Natural killer cell (primary cell): ENCODE measurements around the gene JSRP1. TPM values are rescaled to one million over a fixed set of nuclear protein-coding genes. Genes with fewer than 3 reads are reported as not detected.
A peak's percentile ranks its signal among the peaks of the same experiment; 100 is the strongest.

Experiments
- ATAC-seq, 3 donors: fragments of 150-1000 bp in 2 of 3; fragments of 200-7000 bp in 1 of 3; cut with Tn5 transposase; 1 replicate in 1 of 3; 2 replicates in 2 of 3; pipeline ENCODE4 v1.10.0; 2021; ENCODE audit warnings: mild to moderate bottlenecking in 2 of 3, moderate library complexity in 2 of 3
- DNase-seq, 2 donors: peaks; one replicate each; pipeline versions ENCODE4 v3.0.0 to v3.0.0-alpha.2; 2013 to 2021; ENCODE audit warnings: mixed read lengths in 1 of 2
- H3K27ac ChIP-seq: one replicate; pipeline ENCODE4 v1.5.1; 2013; ENCODE audit warnings: mild to moderate bottlenecking, low read length
- H3K27me3 ChIP-seq: one replicate; pipeline ENCODE4 v1.6.1; 2013; ENCODE audit warnings: low read length; ENCODE audit not compliant: control insufficient read depth, insufficient read depth
- H3K36me3 ChIP-seq: one replicate; pipeline ENCODE4 v1.6.1; 2013; ENCODE audit warnings: low read length; ENCODE audit not compliant: control insufficient read depth, insufficient read depth
- H3K4me1 ChIP-seq: one replicate; pipeline ENCODE4 v1.6.1; 2013; ENCODE audit warnings: low read length; ENCODE audit not compliant: control insufficient read depth, insufficient read depth
- H3K4me3 ChIP-seq: one replicate; pipeline ENCODE4 v1.5.1; 2013; ENCODE audit warnings: low read length
- H3K9me3 ChIP-seq: one replicate; pipeline ENCODE4 v1.6.1; 2013; ENCODE audit warnings: low read length; ENCODE audit not compliant: control insufficient read depth, insufficient read depth
- H3K27ac Mint-ChIP-seq, 2 donors: one replicate each; pipeline ENCODE4 v1.8.0; 2022; ENCODE audit warnings: mild to moderate bottlenecking in 2 of 2, mixed read lengths in 2 of 2, moderate library complexity in 1 of 2
- H3K27me3 Mint-ChIP-seq, 2 donors: one replicate each; pipeline ENCODE4 v1.8.0; 2022; ENCODE audit warnings: low read depth in 2 of 2, mixed read lengths in 2 of 2
- H3K36me3 Mint-ChIP-seq: one replicate; pipeline ENCODE4 v1.8.0; 2022; ENCODE audit warnings: mixed read lengths
- H3K4me1 Mint-ChIP-seq, 2 donors: one replicate each; pipeline ENCODE4 v1.8.0; 2022; ENCODE audit warnings: mixed read lengths in 2 of 2
- H3K4me3 Mint-ChIP-seq: one replicate; pipeline ENCODE4 v1.8.0; 2022; ENCODE audit warnings: mild to moderate bottlenecking, moderate library complexity, mixed read lengths
- H3K9me3 Mint-ChIP-seq, 2 donors: one replicate each; pipeline ENCODE4 v1.8.0; 2022; ENCODE audit warnings: mixed read lengths in 2 of 2
- CTCF ChIP-seq: fragments of 200-600 bp; IDR thresholded peaks from one replicate; pipeline ENCODE4 v1.8.0; 2022; ENCODE audit warnings: antibody characterized with exemption
- whole genome bisulfite sequencing: methylation state at CpG from one replicate; pipeline ENCODE4 v1.1.7; 2013; ENCODE audit warnings: missing lambda C conversion rate; ENCODE audit not compliant: insufficient coverage; 5-methylcytosine and 5-hydroxymethylcytosine counted together
- intact Hi-C: fragments of 100-400 bp; cut with micrococcal nuclease; formaldehyde crosslinking; loops from one replicate; pipeline ENCODE4 v1.14.2; 2022
- total RNA-seq, 4 donors: library from RNA; stranded (reverse); fragments of 120-200 nt in 1 of 4; gene quantifications; one replicate each; pipeline versions ENCODE4 v1.2.3 to v1.2.4, GENCODE V29; 2013 to 2022

Gene JSRP1
- total RNA-seq, 3 donors from 2014 or later (not counting 1 experiment from before 2014, with no cell fraction given), result 0.82 to 2.0 TPM; not detected in 1

GRCh38 chr19:2280633-2281264 lies 24.5 kb upstream of the JSRP1 start:
- no peak overlapping the region for H3K4me3 Mint-ChIP-seq
- H3K9me3 ChIP-seq, result no peaks in the 10 kb centered on the region
- H3K4me1 Mint-ChIP-seq, result peaks cover 19 to 38% of the 10 kb centered on the region in 2 donors
- H3K27ac Mint-ChIP-seq, result peak overlapping the region; percentile 51 to 69
- intact Hi-C loops, result no loop called here
- peaks cover 30% of the 10 kb centered on the region for H3K4me1 ChIP-seq
- 78% methylated on average over 25 of the region's 26 CpGs for WGBS
- no peaks in the 10 kb centered on the region for H3K27me3 Mint-ChIP-seq
- H3K9me3 Mint-ChIP-seq, result no peaks in the 10 kb centered on the region
- DNase-seq (no peak), ATAC-seq (no peak)
- H3K27ac ChIP-seq, result peak overlapping the region; percentile 19
- H3K4me3 ChIP-seq, result no peak overlapping the region
- no peaks in the 10 kb centered on the region for H3K36me3 ChIP-seq
- H3K36me3 Mint-ChIP-seq, result no peaks in the 10 kb centered on the region
- no peak for TF ChIP-seq CTCF
- no peaks in the 10 kb centered on the region for H3K27me3 ChIP-seq

GRCh38 chr19:2278459-2279158 lies 22.4 kb upstream of the JSRP1 start:
- Mint-ChIP-seq H3K9me3 (no peaks in the 10 kb centered on the region), H3K4me3 (peak overlapping the region; percentile 37), H3K36me3 (no peaks in the 10 kb centered on the region), H3K4me1 (peaks cover 29 to 51% of the 10 kb centered on the region in 2 donors), H3K27ac (peak overlapping the region; percentile 51 to 62), H3K27me3 (no peaks in the 10 kb centered on the region)
- no peaks in the 10 kb centered on the region for H3K9me3 ChIP-seq
- peak in 1 of 2 donors; percentile 22 for DNase-seq
- intact Hi-C loops, result loop anchor here (10.0 kb wide), 1 partner anchor 46 kb away; the partner anchor contains the start of genes LSM7 and SPPL2B
- H3K27ac ChIP-seq, result no peak overlapping the region
- no peak for ATAC-seq
- H3K27me3 ChIP-seq, result no peaks in the 10 kb centered on the region
- 95% methylated on average over 33 of the region's 33 CpGs for WGBS
- H3K36me3 ChIP-seq, result peaks cover 4% of the 10 kb centered on the region
- H3K4me3 ChIP-seq, result no peak overlapping the region
- peaks cover 49% of the 10 kb centered on the region for H3K4me1 ChIP-seq
- TF ChIP-seq CTCF, result no peak

GRCh38 chr19:2277138-2277537 lies 20.9 kb upstream of the JSRP1 start:
- peak overlapping the region; percentile 23 to 51 for H3K27ac Mint-ChIP-seq
- TF ChIP-seq CTCF, result no peak
- H3K27me3 Mint-ChIP-seq, result no peaks in the 10 kb centered on the region
- 91% methylated on average over 8 of the region's 9 CpGs for WGBS
- H3K4me1 Mint-ChIP-seq, result peaks cover 22 to 50% of the 10 kb centered on the region in 2 donors
- H3K9me3 ChIP-seq, result no peaks in the 10 kb centered on the region
- ATAC-seq (no peak), DNase-seq (peak in 1 of 2 donors; percentile 20)
- peaks cover 52% of the 10 kb centered on the region for H3K4me1 ChIP-seq
- intact Hi-C loops, result loop anchor here (10.0 kb wide), 1 partner anchor 48 kb away; the partner anchor contains the start of genes LSM7 and SPPL2B
- H3K36me3 Mint-ChIP-seq, result no peaks in the 10 kb centered on the region
- peaks cover 13% of the 10 kb centered on the region for H3K36me3 ChIP-seq
- peak overlapping the region; percentile 59 for H3K4me3 Mint-ChIP-seq
- no peak overlapping the region for H3K27ac ChIP-seq
- H3K27me3 ChIP-seq, result no peaks in the 10 kb centered on the region
- H3K4me3 ChIP-seq, result no peak overlapping the region
- H3K9me3 Mint-ChIP-seq, result no peaks in the 10 kb centered on the region
